Activated naive CD4-positive, alpha-beta T cell (primary cell): ENCODE measurements around the gene CSRNP2.
"Not testable (repeated sequence)": the region's sequence is repeated elsewhere in the genome, so short reads cannot be mapped to it uniquely, and the experiment has no call there.

Experiments
- DNase-seq, 4 experiments: peaks; one replicate each; lab custom pipeline; 2025; lab: John Stamatoyannopoulos, UW

The CSRNP2 gene

GRCh38 chr12:51083126-51083833, at the start of gene CSRNP2:
CSRNP2 (minus strand) TSS chr12:51083596; CDS start chr12:51076561, 7,035 bp downstream.
- peak; percentile 77 to 94 (median 90) for DNase-seq

- no peak for DNase-seq
These were observed 49.3 kb upstream of the CSRNP2 start for GRCh38 chr12:51132693-51133092.

GRCh38 chr12:51131745-51132521, 48.5 kb upstream of the CSRNP2 start:
- DNase-seq: no peak

GRCh38 chr12:51128919-51129318, 45.5 kb upstream of the CSRNP2 start:
- no peak for DNase-seq

GRCh38 chr12:51127050-51127729, 43.8 kb upstream of the CSRNP2 start:
- no peak for DNase-seq

GRCh38 chr12:51126297-51126696, 42.9 kb upstream of the CSRNP2 start:
- no peak for DNase-seq

GRCh38 chr12:51124504-51124903, 41.1 kb upstream of the CSRNP2 start:
- DNase-seq: no peak

GRCh38 chr12:51122844-51123243, 39.4 kb upstream of the CSRNP2 start:
- DNase-seq: no peak

- DNase-seq: no peak
These were observed 35.3 kb upstream of the CSRNP2 start for GRCh38 chr12:51118706-51119105.

GRCh38 chr12:51115533-51115932, 32.1 kb upstream of the CSRNP2 start:
- no peak for DNase-seq

GRCh38 chr12:51108136-51108535, 24.7 kb upstream of the CSRNP2 start:
- DNase-seq: no peak

GRCh38 chr12:51103977-51104376, 20.6 kb upstream of the CSRNP2 start:
- DNase-seq: no peak

GRCh38 chr12:51098611-51099010, 15.2 kb upstream of the CSRNP2 start:
- no peak for DNase-seq

GRCh38 chr12:51090705-51091229, 7.4 kb upstream of the CSRNP2 start:
- DNase-seq: no peak

- no peak for DNase-seq
These were observed 4.4 kb upstream of the CSRNP2 start for GRCh38 chr12:51087818-51088217.

- DNase-seq: no peak
These were observed 3.5 kb upstream of the CSRNP2 start for GRCh38 chr12:51086933-51087332.

- no peak for DNase-seq
These were observed 2.4 kb upstream of the CSRNP2 start for GRCh38 chr12:51085757-51086156.

GRCh38 chr12:51082561-51083125, 753 bp downstream of the CSRNP2 start:
- DNase-seq: no peak

GRCh38 chr12:51081421-51081820, 2.0 kb downstream of the CSRNP2 start:
- no peak for DNase-seq

GRCh38 chr12:51080136-51080535, 3.3 kb downstream of the CSRNP2 start:
- no peak for DNase-seq

- DNase-seq: not testable (repeated sequence)
These were observed 4.5 kb downstream of the CSRNP2 start for GRCh38 chr12:51078866-51079265.

GRCh38 chr12:51078346-51078745, 5.0 kb downstream of the CSRNP2 start:
- DNase-seq: not testable (repeated sequence)
